ENCODE results near the gene FBXO15. TPM values are rescaled to one million over a fixed set of nuclear protein-coding genes. Genes with fewer than 3 reads are reported as not detected.
A peak's percentile ranks its signal among the peaks of the same experiment; 100 is the strongest.

The FBXO15 gene
- total RNA-seq, 1 donor from 2014 or later: 0.81 TPM

DNA sequence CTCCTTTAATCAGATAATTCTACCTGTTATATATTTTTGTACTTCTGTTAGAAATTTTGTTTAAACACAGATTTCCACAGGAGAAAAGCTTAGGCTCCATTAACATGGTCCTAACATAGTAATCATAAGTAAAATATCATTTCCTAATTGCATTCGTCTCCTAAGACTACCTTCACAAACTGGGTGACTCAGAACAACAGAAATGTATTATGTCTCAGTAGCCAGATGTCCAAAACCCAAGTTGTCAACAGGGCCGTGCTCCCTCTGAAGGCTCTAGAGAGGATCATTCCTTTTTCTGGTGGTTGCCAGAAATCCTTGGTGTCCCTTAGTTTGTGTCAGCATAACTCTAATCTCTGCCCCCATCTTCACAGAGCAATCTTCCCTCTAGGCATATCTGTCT, 5.4 kb downstream of the FBXO15 start:
- ATAC-seq: no peak
- Histone ChIP-seq H3K4me3 (no peak overlapping the region), H3K27ac (no peak overlapping the region), H3K4me1 (peaks cover 5% of the 10 kb centered on the region), H3K27me3 (no peaks in the 10 kb centered on the region), H3K9me3 (no peaks in the 10 kb centered on the region), H3K36me3 (no peaks in the 10 kb centered on the region)
- intact Hi-C loops (cut with DNase I): no loop called here
- DNase-seq: no peak
- TF ChIP-seq CTCF (IDR thresholded peaks at IDR 0.05): no peak

DNA sequence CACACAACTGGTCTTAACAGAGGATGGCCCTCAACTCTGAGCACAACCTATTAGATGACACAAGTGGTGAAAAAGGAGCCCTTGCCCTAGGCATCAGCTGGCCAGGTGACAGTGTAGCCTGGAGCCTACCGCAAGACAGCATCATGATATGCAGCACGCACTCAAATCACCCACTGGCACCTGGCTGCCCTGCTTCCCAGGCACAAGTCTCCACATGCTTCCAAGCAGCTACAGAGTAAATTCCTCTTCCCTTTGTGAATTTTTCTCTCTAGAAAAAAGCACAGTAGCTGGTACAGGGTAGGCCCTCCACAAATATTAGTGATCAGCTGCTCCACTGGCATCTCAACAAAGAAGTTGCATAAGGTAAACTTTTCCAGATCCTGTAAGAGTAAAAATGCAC, 6.0 kb downstream of the FBXO15 start:
- H3K27ac ChIP-seq: no peak overlapping the region
- DNase-seq: no peak
- TF ChIP-seq CTCF (IDR thresholded peaks at IDR 0.05): no peak
- no peak overlapping the region for H3K4me3 ChIP-seq
- no peaks in the 10 kb centered on the region for H3K9me3 ChIP-seq
- ATAC-seq: no peak
- no peaks in the 10 kb centered on the region for H3K27me3 ChIP-seq
- no peaks in the 10 kb centered on the region for H3K4me1 ChIP-seq
- H3K36me3 ChIP-seq: no peaks in the 10 kb centered on the region
- intact Hi-C loops (cut with DNase I): no loop called here

GRCh38 chr18:74140582-74140981, 7.1 kb downstream of the FBXO15 start:
- intact Hi-C loops (cut with DNase I): no loop called here
- Histone ChIP-seq H3K36me3 (no peaks in the 10 kb centered on the region), H3K4me3 (no peak overlapping the region), H3K27ac (no peak overlapping the region), H3K9me3 (no peaks in the 10 kb centered on the region), H3K4me1 (no peaks in the 10 kb centered on the region), H3K27me3 (no peaks in the 10 kb centered on the region)
- no peak for DNase-seq
- TF ChIP-seq CTCF (IDR thresholded peaks at IDR 0.05): no peak
- ATAC-seq: no peak

DNA sequence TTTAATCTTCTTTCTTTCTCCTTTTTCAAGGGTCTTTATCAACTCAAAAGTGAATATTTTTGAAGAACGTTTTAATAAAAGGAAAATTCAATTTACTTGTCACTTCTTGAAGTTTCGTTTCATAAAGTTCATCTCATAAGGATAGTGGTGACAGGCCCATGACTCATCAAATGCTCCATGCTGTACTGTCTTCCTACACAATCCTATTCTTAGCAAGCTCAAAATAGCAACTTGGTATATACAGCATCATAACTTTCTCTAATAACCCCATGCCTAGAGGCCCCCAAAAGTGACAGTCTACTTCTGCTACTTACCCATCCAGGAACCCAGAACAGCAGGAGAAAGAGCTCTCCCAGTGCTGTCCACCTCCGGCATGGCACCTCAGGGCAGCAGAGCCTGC, 7.7 kb downstream of the FBXO15 start:
- H3K27me3 ChIP-seq: no peaks in the 10 kb centered on the region
- no peaks in the 10 kb centered on the region for H3K9me3 ChIP-seq
- no peak for DNase-seq
- H3K27ac ChIP-seq: no peak overlapping the region
- no peak for TF ChIP-seq CTCF (IDR thresholded peaks at IDR 0.05)
- no peak overlapping the region for H3K4me3 ChIP-seq
- intact Hi-C loops (cut with DNase I): no loop called here
- H3K36me3 ChIP-seq: no peaks in the 10 kb centered on the region
- no peaks in the 10 kb centered on the region for H3K4me1 ChIP-seq
- peak; percentile 54 for ATAC-seq

DNA sequence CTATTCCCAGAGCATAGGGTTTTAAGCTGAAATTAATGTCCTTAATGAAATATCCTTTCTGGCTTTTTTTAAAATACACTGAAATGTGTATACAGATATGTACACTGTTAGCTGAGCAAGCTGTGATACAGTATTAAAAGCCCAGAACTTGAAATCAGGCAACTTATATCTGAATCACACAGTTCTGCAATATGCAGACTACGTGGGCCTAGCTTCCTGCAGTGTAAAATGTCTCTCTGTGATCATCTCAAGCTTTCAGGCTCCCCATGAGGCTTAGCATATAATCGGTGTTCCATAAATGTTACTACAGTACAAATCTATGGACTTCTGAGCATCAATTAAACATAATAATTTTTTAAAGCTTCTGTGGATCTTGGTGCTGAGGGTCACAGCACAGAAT, 8.2 kb downstream of the FBXO15 start:
- Histone ChIP-seq H3K27me3 (no peaks in the 10 kb centered on the region), H3K27ac (no peak overlapping the region), H3K9me3 (no peaks in the 10 kb centered on the region), H3K4me1 (no peaks in the 10 kb centered on the region), H3K36me3 (no peaks in the 10 kb centered on the region), H3K4me3 (no peak overlapping the region)
- no peak for ATAC-seq
- DNase-seq: no peak
- TF ChIP-seq CTCF (IDR thresholded peaks at IDR 0.05): no peak
- intact Hi-C loops (cut with DNase I): no loop called here

DNA sequence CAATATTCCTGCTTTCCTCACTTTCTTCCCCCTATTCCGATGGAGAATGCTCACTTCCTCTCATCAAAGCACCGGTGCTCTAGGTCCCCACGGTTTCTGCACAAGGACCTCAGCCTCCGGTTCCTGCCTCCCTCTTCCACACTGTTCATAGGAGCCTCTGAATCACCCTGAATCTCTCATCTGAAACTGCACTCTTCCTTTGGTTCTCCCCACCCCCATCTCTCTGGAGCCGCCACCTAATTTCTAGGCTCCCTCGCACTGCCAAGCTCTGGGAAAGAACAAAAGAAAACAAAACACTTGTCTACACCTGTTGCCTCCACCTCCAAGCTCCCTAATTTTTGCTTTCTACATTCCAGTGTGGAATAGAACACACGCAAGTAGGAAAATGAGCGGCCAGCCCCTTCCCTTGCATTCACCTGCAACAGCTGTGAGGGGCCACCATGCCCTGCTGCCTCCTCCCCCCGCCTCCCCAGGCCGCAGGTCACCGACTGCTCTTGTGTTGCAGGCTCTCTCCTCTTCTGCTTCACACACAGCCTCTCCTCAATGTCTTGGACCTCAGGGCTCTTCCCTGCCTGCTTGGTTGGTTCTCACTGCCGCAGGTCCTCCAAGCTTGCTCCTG, 9.6 kb downstream of the FBXO15 start:
- no peaks in the 10 kb centered on the region for H3K9me3 ChIP-seq
- no peaks in the 10 kb centered on the region for H3K4me1 ChIP-seq
- no peaks in the 10 kb centered on the region for H3K27me3 ChIP-seq
- no peak overlapping the region for H3K27ac ChIP-seq
- ATAC-seq: no peak
- no peak overlapping the region for H3K4me3 ChIP-seq
- H3K36me3 ChIP-seq: no peaks in the 10 kb centered on the region
- no peak for DNase-seq
- TF ChIP-seq CTCF (IDR thresholded peaks at IDR 0.05): no peak
- intact Hi-C loops (cut with DNase I): no loop called here

Data from upper lobe of right lung (tissue), 1 donor.